Measurements from ENCODE around the gene FAM83B. TPM values are rescaled to one million over a fixed set of nuclear protein-coding genes. Genes with fewer than 3 reads are reported as not detected.

The FAM83B gene
- total and polyA plus RNA-seq, 4 donors: 0.63 TPM; not detected in 3

GRCh38 chr6:54990001-54990400 lies 143.4 kb downstream of the FAM83B start:
- intact Hi-C loops (cut with DNase I): no loop called here
- no peaks in the 10 kb centered on the region for H3K9me3 ChIP-seq (ENCODE audit: control insufficient read depth, low read length)
- no peaks in the 10 kb centered on the region for H3K4me1 ChIP-seq (ENCODE audit: control insufficient read depth in 1 of 2, insufficient read depth in 2 of 2, low read length in 2 of 2)
- no peak overlapping the region for H3K4me3 ChIP-seq (ENCODE audit: low read length in 2 of 2)
- H3K27ac ChIP-seq (ENCODE audit: low read depth in 1 of 2, low read length in 2 of 2): no peak overlapping the region
- ATAC-seq (ENCODE audit: low FRiP score) (no peak), DNase-seq (no peak)
- 22 to 34% methylated on average over 3 of the region's 3 CpGs for WGBS, 2 donors
- H3K27me3 ChIP-seq (ENCODE audit: control insufficient read depth in 1 of 2, insufficient read depth in 2 of 2, low read length in 1 of 2): no peaks in the 10 kb centered on the region
- no peaks in the 10 kb centered on the region for H3K36me3 ChIP-seq (ENCODE audit: control insufficient read depth in 1 of 2, insufficient read depth in 2 of 2, low read length in 1 of 2)
